Ovary (tissue), 9 donors: ENCODE measurements around the gene FLVCR2. TPM values are rescaled to one million over a fixed set of nuclear protein-coding genes. Genes with fewer than 3 reads are reported as not detected.

ENCODE experiments used
- DNase-seq, 5 donors: peaks; one replicate each; pipeline ENCODE4 v3.0.0-alpha.2; 2019 to 2020
- H3K27ac ChIP-seq, 2 donors: fragments of 200-600 bp; one replicate each; pipeline versions ENCODE4 v1.5.1 to v1.8.0; 2019 to 2022
- H3K27me3 ChIP-seq: fragments of 200-600 bp; one replicate; pipeline ENCODE4 v1.8.0; 2022
- H3K36me3 ChIP-seq: fragments of 200-600 bp; sonication (generic); one replicate; pipeline ENCODE4 v1.5.1; 2019
- H3K4me1 ChIP-seq: one replicate; pipeline ENCODE4 v1.8.1; 2013; ENCODE audit warnings: mild to moderate bottlenecking, moderate library complexity; ENCODE audit not compliant: insufficient read depth
- H3K4me3 ChIP-seq: fragments of 200-600 bp; sonication (generic); one replicate; pipeline ENCODE4 v1.5.1; 2017
- H3K9me3 ChIP-seq, 2 donors: fragments of 200-600 bp in 1 of 2; sonication (generic) in 1 of 2; one replicate each; pipeline versions ENCODE4 v1.5.1 to v1.8.1; 2013 to 2019; ENCODE audit warnings: mild to moderate bottlenecking in 1 of 2, moderate library complexity in 1 of 2
- EP300 ChIP-seq: sonication (generic); formaldehyde crosslinking; IDR thresholded peaks from one replicate; pipeline ENCODE4 v1.6.1; 2017; ENCODE audit warnings: antibody characterized with exemption
- POLR2A ChIP-seq: fragments of 450-650 bp; IDR thresholded peaks from one replicate; pipeline ENCODE4 v1.6.1; 2017; ENCODE audit warnings: antibody characterized with exemption, mild to moderate bottlenecking, moderate library complexity
- WGBS, 3 donors: extraction: QIAGEN DNeasy Blood & Tissue Kit in 1 of 3; methylation state at CpG; one replicate each; pipeline versions ENCODE4 v1.1.5 to v1.1.7; 2013 to 2017; 5-methylcytosine and 5-hydroxymethylcytosine counted together
- intact Hi-C, 4 donors: fragments of 100-400 bp; cut with DNase I; formaldehyde crosslinking; loops; one replicate each; pipeline versions ENCODE4 v1.11.0 to v1.15.1; 2022 to 2023
- polyA plus RNA-seq, 2 donors: library from polyadenylated mRNA; stranded (reverse); fragments of 200-250 nt in 1 of 2; fragments of 350-450 nt in 1 of 2; fragmentation: Illumina TruSeq in 1 of 2; extraction: RNeasy Lipid Tissue Mini Kit (QIAGEN cat#74804) in 1 of 2; gene quantifications; one replicate each; pipeline ENCODE4 v1.2.3, GENCODE V29; 2013 to 2014
- total RNA-seq, 7 donors: library from RNA; depleted of rRNA in 2 of 7; stranded (reverse); fragments of >200 nt in 2 of 7; fragmentation: NEBNext Ultra II Directional in 3 of 7; extraction: Animal tissue kit (Norgen Biotek cat#: 25700) in 3 of 7; gene quantifications; one replicate each; pipeline versions ENCODE4 v1.1.0 to v1.2.4, GENCODE V29; 2016 to 2023
- TF ChIP-seq, protein P1 (sequence below), 3 donors: fragments of 450-650 bp in 2 of 3; fragments of 200-600 bp in 1 of 3; IDR thresholded peaks; one replicate each; pipeline versions ENCODE4 v1.5.1 to v1.8.0; 2016 to 2022; ENCODE audit warnings: antibody characterized with exemption in 3 of 3, mild to moderate bottlenecking in 1 of 3
- donor health status: DM: no; HTN: no; CAD: no; lungs with moderate emphysema.
- donor health status: DM: no; HTN: no; CAD: no.
- donor health status: Bipolar disorder and iron deficiency.
- donor health status: DM: yes; HTN: yes; CAD: no.
- donor health status: DM: no; HTN: no; CAD: no.
- donor health status: DM: yes; HTN: yes; CAD: no.

FLVCR2 gene
- total and polyA plus RNA-seq, 9 donors, result 1.5 to 18.4 (median 4.4) TPM

DNA sequence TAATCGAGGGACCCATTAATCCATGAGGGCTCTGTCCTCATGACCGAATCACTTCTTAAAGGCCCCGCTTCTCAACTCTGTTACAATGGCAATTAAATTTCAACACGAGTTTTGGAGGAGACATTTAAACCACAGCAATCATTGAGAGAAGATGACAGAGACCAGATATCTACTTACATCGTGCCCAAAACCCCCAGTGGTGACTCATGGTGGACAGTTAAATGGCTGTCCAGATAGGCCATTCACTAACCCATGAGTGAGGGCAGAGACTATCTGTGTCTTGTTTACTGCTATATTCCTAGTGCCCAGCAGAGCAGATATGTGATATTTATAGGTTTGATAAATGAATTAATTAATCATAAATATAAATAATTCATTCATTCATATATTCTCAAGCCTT lies 20.0 kb upstream of the FLVCR2 start:
- Histone ChIP-seq H3K27ac (no peak overlapping the region), H3K4me3 (no peak overlapping the region), H3K27me3 (no peaks in the 10 kb centered on the region), H3K4me1 (no peaks in the 10 kb centered on the region), H3K36me3 (no peaks in the 10 kb centered on the region), H3K9me3 (no peaks in the 10 kb centered on the region)
- DNase-seq, result no peak
- WGBS, 3 donors, result 81 to 85% (median 84%) methylated on average over 5 of the region's 5 CpGs
- intact Hi-C loops, result no loop called here
- TF ChIP-seq, protein P1, sequence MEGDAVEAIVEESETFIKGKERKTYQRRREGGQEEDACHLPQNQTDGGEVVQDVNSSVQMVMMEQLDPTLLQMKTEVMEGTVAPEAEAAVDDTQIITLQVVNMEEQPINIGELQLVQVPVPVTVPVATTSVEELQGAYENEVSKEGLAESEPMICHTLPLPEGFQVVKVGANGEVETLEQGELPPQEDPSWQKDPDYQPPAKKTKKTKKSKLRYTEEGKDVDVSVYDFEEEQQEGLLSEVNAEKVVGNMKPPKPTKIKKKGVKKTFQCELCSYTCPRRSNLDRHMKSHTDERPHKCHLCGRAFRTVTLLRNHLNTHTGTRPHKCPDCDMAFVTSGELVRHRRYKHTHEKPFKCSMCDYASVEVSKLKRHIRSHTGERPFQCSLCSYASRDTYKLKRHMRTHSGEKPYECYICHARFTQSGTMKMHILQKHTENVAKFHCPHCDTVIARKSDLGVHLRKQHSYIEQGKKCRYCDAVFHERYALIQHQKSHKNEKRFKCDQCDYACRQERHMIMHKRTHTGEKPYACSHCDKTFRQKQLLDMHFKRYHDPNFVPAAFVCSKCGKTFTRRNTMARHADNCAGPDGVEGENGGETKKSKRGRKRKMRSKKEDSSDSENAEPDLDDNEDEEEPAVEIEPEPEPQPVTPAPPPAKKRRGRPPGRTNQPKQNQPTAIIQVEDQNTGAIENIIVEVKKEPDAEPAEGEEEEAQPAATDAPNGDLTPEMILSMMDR (IDR thresholded peaks at IDR 0.05), result no peak

DNA sequence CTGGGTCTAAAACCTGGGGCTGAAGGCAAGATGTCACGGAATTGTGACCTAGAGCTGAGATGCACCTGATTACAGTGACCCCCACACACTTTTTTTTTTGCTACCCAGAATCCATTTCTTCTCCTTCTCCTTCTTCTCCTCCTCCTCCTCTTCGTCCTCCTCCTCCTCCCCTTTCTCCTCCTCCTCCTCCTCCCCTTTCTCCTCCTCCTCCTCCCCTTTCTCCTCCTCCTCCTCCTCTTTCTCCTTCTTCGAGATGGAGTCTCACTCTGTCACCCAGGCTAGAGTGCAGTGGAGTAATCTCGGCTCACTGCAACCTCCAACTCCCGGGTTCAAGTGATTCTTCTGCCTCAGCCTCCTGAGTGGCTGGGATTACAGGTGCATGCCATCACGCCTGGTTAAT lies 19.4 kb upstream of the FLVCR2 start:
- TF ChIP-seq, protein P1 (IDR thresholded peaks at IDR 0.05), result no peak
- TF ChIP-seq EP300, result no peak
- TF ChIP-seq POLR2A, result no peak
- H3K4me1 ChIP-seq, result no peaks in the 10 kb centered on the region
- no peaks in the 10 kb centered on the region for H3K36me3 ChIP-seq
- intact Hi-C loops, result no loop called here
- 80 to 82% (median 80%) methylated on average over 6 of the region's 6 CpGs for WGBS, 3 donors
- no peak for DNase-seq
- H3K9me3 ChIP-seq, result no peaks in the 10 kb centered on the region
- no peak overlapping the region for H3K4me3 ChIP-seq
- no peaks in the 10 kb centered on the region for H3K27me3 ChIP-seq
- H3K27ac ChIP-seq, result no peak overlapping the region

DNA sequence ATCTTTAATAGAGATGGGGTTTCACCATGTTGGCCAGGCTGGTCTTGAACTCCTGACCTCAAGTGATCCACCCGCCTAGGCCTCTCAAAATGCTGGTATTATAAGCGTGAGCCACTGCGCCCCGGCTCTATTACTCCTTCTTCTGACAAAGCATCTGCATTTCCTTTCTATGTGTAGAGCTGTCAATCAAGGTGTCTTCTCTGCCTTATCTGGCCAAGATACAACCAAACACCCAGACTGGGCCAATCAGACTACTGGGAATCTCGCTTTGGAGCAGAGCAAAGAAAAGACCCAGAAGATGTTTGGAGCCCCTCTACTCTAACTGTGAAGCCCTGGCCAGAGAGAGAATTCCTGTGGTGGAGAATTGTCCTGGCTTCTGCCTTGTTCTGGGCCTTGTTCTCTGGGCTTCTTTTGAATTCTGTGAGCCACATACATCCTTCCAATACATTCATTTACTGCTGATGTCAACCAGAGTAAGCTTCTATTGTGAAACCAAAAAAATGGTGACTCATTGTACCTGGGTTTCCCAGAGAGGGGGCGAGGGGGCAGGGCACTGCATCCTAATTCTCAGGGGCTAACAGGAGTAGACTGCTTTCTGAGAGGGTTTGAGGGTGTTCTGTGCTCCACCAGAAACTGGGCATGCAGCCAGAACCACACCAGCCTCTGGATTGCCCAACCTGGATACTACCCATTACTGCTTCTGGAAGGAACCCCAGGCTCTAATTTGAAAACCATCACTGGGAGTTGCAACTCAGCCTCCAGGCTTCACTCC lies 18.8 kb upstream of the FLVCR2 start:
- H3K27ac ChIP-seq, result no peak overlapping the region
- no peak for DNase-seq
- no peaks in the 10 kb centered on the region for H3K27me3 ChIP-seq
- no peaks in the 10 kb centered on the region for H3K9me3 ChIP-seq
- H3K36me3 ChIP-seq, result no peaks in the 10 kb centered on the region
- TF ChIP-seq, protein P1 (IDR thresholded peaks at IDR 0.05), result no peak
- TF ChIP-seq EP300 (no peak), POLR2A (no peak)
- WGBS, 3 donors, result 89 to 94% (median 90%) methylated on average over 6 of the region's 6 CpGs
- intact Hi-C loops, result no loop called here
- no peaks in the 10 kb centered on the region for H3K4me1 ChIP-seq
- H3K4me3 ChIP-seq, result no peak overlapping the region

DNA sequence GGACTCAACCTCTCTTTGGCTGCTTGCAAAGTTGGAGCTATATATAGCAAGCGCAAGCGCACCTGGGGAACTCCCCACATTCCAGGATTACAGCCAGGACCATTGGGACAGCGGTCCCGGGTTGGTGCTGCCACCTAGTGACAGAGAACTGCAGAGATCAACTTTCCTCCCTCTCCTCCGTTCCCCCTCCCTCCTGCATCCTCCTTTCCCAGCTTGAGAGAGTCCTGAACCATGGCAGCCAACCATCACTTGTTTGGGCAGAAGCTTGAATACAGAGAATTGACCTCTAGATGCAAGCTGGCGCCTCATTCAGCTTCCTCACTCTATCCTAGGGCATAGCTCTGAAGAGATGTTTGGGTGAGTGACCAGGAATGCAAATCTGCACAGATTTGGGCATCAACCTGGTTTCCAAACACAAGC lies 17.4 kb upstream of the FLVCR2 start:
- H3K27ac ChIP-seq, result no peak overlapping the region
- no peaks in the 10 kb centered on the region for H3K27me3 ChIP-seq
- TF ChIP-seq EP300, result no peak
- TF ChIP-seq, protein P1 (IDR thresholded peaks at IDR 0.05), result peak in 2 of 3 donors; percentile 34 to 51
- TF ChIP-seq POLR2A, result no peak
- no peaks in the 10 kb centered on the region for H3K4me1 ChIP-seq
- no peaks in the 10 kb centered on the region for H3K9me3 ChIP-seq
- intact Hi-C loops, result no loop called here
- 0 to 2% (median 1%) methylated on average over 6 of the region's 6 CpGs for WGBS, 3 donors
- no peak overlapping the region for H3K4me3 ChIP-seq
- peak; percentile 37 to 68 (median 49) for DNase-seq
- H3K36me3 ChIP-seq, result no peaks in the 10 kb centered on the region
